SK-N-SH (cell line): ENCODE measurements around the gene NXPE3. TPM values are rescaled to one million over a fixed set of nuclear protein-coding genes. Genes with fewer than 3 reads are reported as not detected.

Source experiments
- CTCF ChIA-PET: fragments of 300-600, 350-600 bp; formaldehyde crosslinking; extraction: SDS; loops from one replicate; lab custom pipeline; 2021; lab: Yijun Ruan, JAX
- POLR2A ChIA-PET: fragments of 350-600 bp; sonication (Branson Sonifier 250); formaldehyde crosslinking; extraction: SDS; loops from one replicate; lab custom pipeline; 2020; ENCODE audit warnings: antibody characterized with exemption, inconsistent platforms; lab: Yijun Ruan, JAX
- DNase-seq: peaks from one replicate; pipeline ENCODE4 v3.0.0; 2012
- H2AFZ ChIP-seq: fragments of 200-600 bp; sonication (generic); 2 replicates; pipeline ENCODE4 v1.8.1; 2016; ENCODE audit warnings: antibody characterized with exemption, mild to moderate bottlenecking, low read depth
- H3F3A ChIP-seq: fragments of 200-600 bp; sonication (generic); replicated peaks from 2 replicates; pipeline ENCODE3; 2016; ENCODE audit warnings: antibody characterized with exemption, mild to moderate bottlenecking; ENCODE audit not compliant: insufficient read depth
- H3K27ac ChIP-seq, 2 experiments: fragments of 200-500 bp in 1 of 2; fragments of 200-600 bp in 1 of 2; sonication (Bioruptor generic) in 1 of 2; sonication (generic), shearing (Covaris generic) in 1 of 2; 2 replicates each; pipeline versions ENCODE4 v1.5.1 to v1.6.1; 2014 to 2016; ENCODE audit warnings: low read depth in 2 of 2, inconsistent platforms in 1 of 2, low read length in 1 of 2, mild to moderate bottlenecking in 1 of 2, mixed read lengths in 1 of 2
- H3K27me3 ChIP-seq: fragments of 200-600 bp; sonication (generic), shearing (Covaris generic); 2 replicates; pipeline ENCODE4 v1.6.1; 2016; ENCODE audit warnings: mixed run types; ENCODE audit not compliant: insufficient read depth
- H3K36me3 ChIP-seq, 2 experiments: fragments of 200-500 bp in 1 of 2; fragments of 200-600 bp in 1 of 2; sonication (Bioruptor generic) in 1 of 2; sonication (generic) in 1 of 2; replicated peaks in 1 of 2; 2 replicates each; pipeline versions ENCODE3 to v1.5.1; 2014 to 2016; ENCODE audit warnings: low read length in 1 of 2, mild to moderate bottlenecking in 1 of 2; ENCODE audit not compliant: insufficient read depth in 2 of 2, control insufficient read depth in 1 of 2
- H3K4me1 ChIP-seq, 2 experiments: fragments of 200-500 bp in 1 of 2; fragments of 200-600 bp in 1 of 2; sonication (Bioruptor generic) in 1 of 2; sonication (generic), shearing (Covaris generic) in 1 of 2; 2 replicates each; pipeline versions ENCODE4 v1.5.1 to v1.6.1; 2014 to 2016; ENCODE audit warnings: low read depth in 1 of 2, low read length in 1 of 2, mixed run types in 1 of 2; ENCODE audit not compliant: insufficient read depth in 2 of 2, control insufficient read depth in 1 of 2
- H3K4me2 ChIP-seq: fragments of 200-600 bp; sonication (generic), shearing (Covaris generic); 2 replicates; pipeline ENCODE4 v1.6.1; 2017; ENCODE audit warnings: mixed run types
- H3K4me3 ChIP-seq, 2 experiments: fragments of 200-500 bp in 1 of 2; fragments of 200-600 bp in 1 of 2; sonication (Bioruptor generic) in 1 of 2; sonication (generic), shearing (Covaris generic) in 1 of 2; 2 replicates each; pipeline versions ENCODE4 v1.5.1 to v1.8.1; 2014 to 2016; ENCODE audit warnings: low read depth in 2 of 2, inconsistent platforms in 1 of 2, low read length in 1 of 2, mild to moderate bottlenecking in 1 of 2, mixed read lengths in 1 of 2, moderate library complexity in 1 of 2
- H3K79me2 ChIP-seq: fragments of 200-600 bp; sonication (generic); 2 replicates; pipeline ENCODE4 v1.8.1; 2017; ENCODE audit warnings: mild to moderate bottlenecking; ENCODE audit not compliant: insufficient read depth
- H3K9ac ChIP-seq: fragments of 200-600 bp; sonication (generic); 2 replicates; pipeline ENCODE4 v1.6.1; 2017; ENCODE audit warnings: mixed run types
- H3K9me2 ChIP-seq: fragments of 200-600 bp; sonication (generic); 2 replicates; pipeline ENCODE4 v1.6.1; 2017; ENCODE audit warnings: mixed run types
- H3K9me3 ChIP-seq: fragments of 200-600 bp; sonication (generic); 2 replicates; pipeline ENCODE4 v1.6.1; 2017; ENCODE audit warnings: mixed run types, mild to moderate bottlenecking, moderate library complexity
- H4K20me1 ChIP-seq: fragments of 200-600 bp; sonication (generic); 2 replicates; pipeline ENCODE4 v1.6.1; 2017; ENCODE audit warnings: mild to moderate bottlenecking, mixed run types; ENCODE audit not compliant: insufficient read depth
- CTCF ChIP-seq: fragments of 200-600 bp; sonication (generic); IDR thresholded peaks from 2 replicates; pipeline ENCODE4 v1.6.1; 2017; ENCODE audit warnings: antibody characterized with exemption, mild to moderate bottlenecking, moderate library complexity
- ELF1 ChIP-seq: IDR thresholded peaks from 2 replicates; pipeline ENCODE4 v1.4.0; 2012
- POLR2AphosphoS5 ChIP-seq: IDR thresholded peaks from 2 replicates; pipeline ENCODE4 v1.6.1; 2012; ENCODE audit warnings: low read depth, low read length
- RCOR1 ChIP-seq: fragments of 150-350 bp; IDR thresholded peaks from 2 replicates; pipeline ENCODE4 v1.6.1; 2017; ENCODE audit warnings: antibody characterized with exemption, low read length
- SIN3A ChIP-seq: IDR thresholded peaks from 2 replicates; pipeline ENCODE4 v1.6.1; 2012; ENCODE audit warnings: low read depth, mild to moderate bottlenecking, low read length, moderate library complexity, borderline replicate concordance
- WGBS: methylation state at CpG from one replicate; pipeline ENCODE4 v1.1.6; 2017; ENCODE audit warnings: low lambda C conversion rate; 5-methylcytosine and 5-hydroxymethylcytosine counted together
- polyA plus RNA-seq, 3 experiments: library from polyadenylated mRNA; depleted of rRNA; stranded (reverse); fragments of >200 nt; gene quantifications; 2 replicates each; pipeline ENCODE4 v1.2.3, GENCODE V29; 2012

NXPE3 gene
- polyA plus RNA-seq, 1 of the 3 experiments (the other 2 are of a cell fraction) = 21.3 TPM

- TF ChIP-seq ELF1 = no peak
- no peak for TF ChIP-seq SIN3A
- TF ChIP-seq RCOR1 = no peak
- TF ChIP-seq CTCF = no peak
- peaks cover 19% of the 10 kb centered on the region; the same call in 1 of the 2 replicates for H3K79me2 ChIP-seq
- no peaks in the 10 kb centered on the region for H3K27me3 ChIP-seq
- 86% methylated on average over 3 of the region's 3 CpGs for WGBS
- H3F3A ChIP-seq = peaks cover 82% of the 10 kb centered on the region
- CTCF ChIA-PET = no interaction called here
- no peaks in the 10 kb centered on the region for H3K9me2 ChIP-seq
- H3K4me1 ChIP-seq = peaks cover 3 to 11% of the 10 kb centered on the region in 2 experiments; a peak in 2 of 4 replicates
- H3K27ac ChIP-seq = peak overlapping the region in 1 of 2 experiments; percentile 40; a peak in 2 of 4 replicates
- no peak for DNase-seq
- H3K4me2 ChIP-seq = no peak overlapping the region
- H3K9me3 ChIP-seq = no peaks in the 10 kb centered on the region
- H4K20me1 ChIP-seq = peaks cover 16% of the 10 kb centered on the region; the same call in 1 of the 2 replicates
- peaks cover 56 to 57% of the 10 kb centered on the region in 2 experiments for H3K36me3 ChIP-seq
- no peak overlapping the region for H3K4me3 ChIP-seq
- POLR2A ChIA-PET = no interaction called here
- H3K9ac ChIP-seq = no peak overlapping the region
- H2AFZ ChIP-seq = no peak overlapping the region
Measured at GRCh38 chr3:101861212-101861788, 82.3 kb downstream of the NXPE3 start.

- POLR2A ChIA-PET = no interaction called here
- no peak overlapping the region for H3K4me3 ChIP-seq
- peaks cover 51% of the 10 kb centered on the region in 2 experiments for H3K36me3 ChIP-seq
- H3K27me3 ChIP-seq = no peaks in the 10 kb centered on the region
- peak overlapping the region in 1 of 2 experiments; percentile 40; a peak in 2 of 4 replicates for H3K27ac ChIP-seq
- H3K9ac ChIP-seq = no peak overlapping the region
- peaks cover 0 to 11% of the 10 kb centered on the region in 2 experiments; a peak in 2 of 4 replicates for H3K4me1 ChIP-seq
- H4K20me1 ChIP-seq = peaks cover 16% of the 10 kb centered on the region; the same call in 1 of the 2 replicates
- no peaks in the 10 kb centered on the region for H3K9me3 ChIP-seq
- H3F3A ChIP-seq = peaks cover 81% of the 10 kb centered on the region
- TF ChIP-seq POLR2AphosphoS5 = peak; percentile 48
- TF ChIP-seq CTCF = no peak
- no peak; the same call in 1 of the 2 replicates for TF ChIP-seq SIN3A
- no peak for DNase-seq
- CTCF ChIA-PET = no interaction called here
- H3K79me2 ChIP-seq = peaks cover 14% of the 10 kb centered on the region; the same call in 1 of the 2 replicates
- WGBS = 78% methylated on average over 5 of the region's 5 CpGs
- no peak overlapping the region for H2AFZ ChIP-seq
- no peaks in the 10 kb centered on the region for H3K9me2 ChIP-seq
- no peak overlapping the region for H3K4me2 ChIP-seq
Measured at GRCh38 chr3:101861789-101862415, 82.9 kb downstream of the NXPE3 start.
